Natural killer cell treated with Interleukin-12 subunit alpha and Interleukin-12 subunit beta and Interleukin-15 and Interleukin-18, amount 100 ng/mL, for 72 hours (primary cell): ENCODE data around the gene NOS1AP. TPM values are rescaled to one million over a fixed set of nuclear protein-coding genes. Genes with fewer than 3 reads are reported as not detected.

Source experiments
- ATAC-seq, 2 donors: fragments of 150-1000 bp; cut with Tn5 transposase in 1 of 2; sonication (Bioruptor Pico), chemical (Tn5 transposase) in 1 of 2; 2 replicates each; pipeline ENCODE4 v1.10.0; 2021
- DNase-seq: peaks from one replicate; pipeline ENCODE4 v3.0.0; 2022; ENCODE audit warnings: low spot score
- H3K27ac Mint-ChIP-seq, 2 donors: 1 replicate in 1 of 2; 2 replicates in 1 of 2; pipeline ENCODE4 v1.8.0; 2022; ENCODE audit warnings: mixed read lengths in 2 of 2, mild to moderate bottlenecking in 1 of 2, moderate library complexity in 1 of 2
- H3K27me3 Mint-ChIP-seq, 2 donors: 1 replicate in 1 of 2; 2 replicates in 1 of 2; pipeline ENCODE4 v1.8.0; 2022; ENCODE audit warnings: mixed read lengths in 2 of 2
- H3K36me3 Mint-ChIP-seq: one replicate; pipeline ENCODE4 v1.8.0; 2022; ENCODE audit warnings: mixed read lengths
- H3K4me1 Mint-ChIP-seq, 2 donors: 1 replicate in 1 of 2; 2 replicates in 1 of 2; pipeline ENCODE4 v1.8.0; 2022; ENCODE audit warnings: low read depth in 2 of 2, mixed read lengths in 2 of 2, mild to moderate bottlenecking in 1 of 2
- H3K4me3 Mint-ChIP-seq: one replicate; pipeline ENCODE4 v1.8.0; 2022; ENCODE audit warnings: mixed read lengths
- H3K9me3 Mint-ChIP-seq: 2 replicates; pipeline ENCODE4 v1.8.0; 2022; ENCODE audit warnings: mixed read lengths
- total RNA-seq, 2 donors: library from RNA; stranded (reverse); gene quantifications; one replicate each; pipeline ENCODE4 v1.2.3, GENCODE V29; 2022

The NOS1AP gene
- total RNA-seq, 2 donors from 2014 or later = 0.12 TPM; not detected in 1

DNA sequence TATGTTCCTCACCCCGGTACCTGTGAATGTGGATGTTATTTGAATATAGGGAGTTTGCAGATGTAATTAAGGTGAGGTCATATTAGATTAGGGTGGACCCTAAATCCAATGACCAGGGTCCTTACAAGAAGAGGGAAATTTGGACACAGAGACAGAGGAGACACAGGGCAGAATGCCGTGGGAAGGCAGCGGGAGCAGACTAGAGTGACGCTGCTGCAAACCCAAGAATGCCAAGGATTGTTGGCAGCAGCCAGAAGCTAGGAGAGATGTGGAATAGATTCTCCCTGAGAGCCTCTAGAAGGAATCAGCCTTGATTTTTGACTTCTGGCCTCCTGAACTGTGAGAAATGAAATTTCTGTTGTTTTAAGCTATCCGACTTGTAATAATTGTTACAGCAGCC lies 253.5 kb downstream of the NOS1AP start:
- H3K4me1 Mint-ChIP-seq = peaks cover 0 to 5% of the 10 kb centered on the region in 2 donors
- ATAC-seq = no peak
- no peak for DNase-seq
- no peaks in the 10 kb centered on the region for H3K36me3 Mint-ChIP-seq
- H3K27me3 Mint-ChIP-seq = peaks cover 25 to 44% of the 10 kb centered on the region in 2 donors
- H3K27ac Mint-ChIP-seq = no peak overlapping the region
- H3K4me3 Mint-ChIP-seq = no peak overlapping the region
- H3K9me3 Mint-ChIP-seq = no peaks in the 10 kb centered on the region

DNA sequence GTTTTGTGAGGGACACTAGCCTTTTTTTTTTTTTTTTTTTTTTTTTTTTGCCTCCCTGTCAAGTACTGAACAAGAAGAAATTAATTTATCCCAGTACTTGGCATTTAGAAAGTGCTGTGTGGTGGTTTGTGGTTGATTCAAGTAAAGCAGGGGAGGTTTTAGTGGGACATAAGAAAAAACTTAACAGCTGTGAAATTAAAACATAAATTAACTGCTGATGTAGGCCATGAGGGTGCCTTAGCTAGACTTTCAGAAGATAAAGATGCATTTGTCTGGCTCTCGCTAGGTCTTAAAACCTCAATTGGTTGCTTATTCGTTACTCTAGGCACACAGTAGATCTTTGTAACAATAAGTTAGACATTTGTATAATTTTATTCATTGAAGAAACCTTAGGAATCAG lies 254.9 kb downstream of the NOS1AP start:
- no peaks in the 10 kb centered on the region for H3K9me3 Mint-ChIP-seq
- no peaks in the 10 kb centered on the region for H3K36me3 Mint-ChIP-seq
- no peak overlapping the region for H3K4me3 Mint-ChIP-seq
- ATAC-seq (no peak), DNase-seq (no peak)
- peaks cover 0 to 3% of the 10 kb centered on the region in 2 donors for H3K4me1 Mint-ChIP-seq
- H3K27ac Mint-ChIP-seq = no peak overlapping the region
- peaks cover 12 to 32% of the 10 kb centered on the region in 2 donors for H3K27me3 Mint-ChIP-seq

DNA sequence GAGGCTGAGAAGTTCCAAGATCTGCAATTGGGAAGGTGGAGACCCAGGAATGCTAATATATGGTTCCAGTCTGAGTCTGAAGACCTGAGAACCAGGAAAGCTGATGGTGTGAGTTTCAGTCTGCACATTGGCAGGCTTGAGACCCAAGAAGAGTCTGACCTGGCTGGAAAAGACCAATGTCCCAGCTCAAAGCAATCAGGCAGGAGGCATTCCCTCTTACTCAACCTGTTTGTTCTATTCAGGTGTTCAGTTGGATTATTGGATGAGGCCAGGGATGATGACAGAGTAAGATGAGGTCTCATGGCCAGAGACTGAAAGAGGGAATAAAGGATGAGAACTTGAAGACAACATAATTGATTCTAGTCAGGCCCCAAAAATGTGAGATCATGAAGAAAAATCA lies 257.1 kb downstream of the NOS1AP start:
- ATAC-seq (no peak), DNase-seq (no peak)
- Mint-ChIP-seq H3K4me3 (no peak overlapping the region), H3K27me3 (peaks cover 3 to 27% of the 10 kb centered on the region in 2 donors), H3K36me3 (no peaks in the 10 kb centered on the region), H3K4me1 (no peaks in the 10 kb centered on the region), H3K9me3 (no peaks in the 10 kb centered on the region), H3K27ac (peak overlapping the region in 1 of 2 donors; percentile 3)

DNA sequence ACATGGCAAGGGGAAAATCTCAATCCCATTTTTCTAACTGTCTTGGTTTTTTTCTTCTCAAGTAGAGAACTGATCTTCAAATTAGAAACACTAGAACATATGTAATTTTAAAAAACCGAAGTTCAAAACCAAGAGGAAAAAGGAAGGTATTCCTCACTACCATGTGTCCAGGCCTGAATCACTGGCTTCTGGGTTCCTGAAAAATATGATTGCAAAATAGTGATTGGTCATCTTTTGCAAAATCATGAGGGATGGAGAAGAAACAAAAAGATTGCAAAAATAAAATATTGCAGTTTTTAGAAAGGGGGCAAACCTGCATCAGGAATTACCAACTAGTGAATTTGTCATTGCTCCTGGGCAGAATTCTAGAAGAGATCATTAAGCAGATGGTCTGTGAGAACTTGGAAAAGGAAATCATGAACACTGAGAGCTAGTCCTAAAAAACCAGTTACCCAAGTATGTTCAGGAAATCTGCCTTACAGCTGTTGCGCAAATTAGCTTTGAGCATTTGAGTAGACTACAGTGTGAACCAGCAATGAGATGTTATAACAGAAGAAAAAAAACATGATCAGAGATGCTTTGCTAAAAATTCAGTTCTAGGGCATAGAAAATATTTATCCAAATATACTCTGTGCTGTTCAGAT lies 257.8 kb downstream of the NOS1AP start:
- Mint-ChIP-seq H3K4me1 (no peaks in the 10 kb centered on the region), H3K4me3 (no peak overlapping the region), H3K9me3 (no peaks in the 10 kb centered on the region), H3K27me3 (peaks cover 3 to 27% of the 10 kb centered on the region in 2 donors), H3K36me3 (no peaks in the 10 kb centered on the region), H3K27ac (peak overlapping the region in 1 of 2 donors; percentile 3)
- ATAC-seq (no peak), DNase-seq (no peak)

DNA sequence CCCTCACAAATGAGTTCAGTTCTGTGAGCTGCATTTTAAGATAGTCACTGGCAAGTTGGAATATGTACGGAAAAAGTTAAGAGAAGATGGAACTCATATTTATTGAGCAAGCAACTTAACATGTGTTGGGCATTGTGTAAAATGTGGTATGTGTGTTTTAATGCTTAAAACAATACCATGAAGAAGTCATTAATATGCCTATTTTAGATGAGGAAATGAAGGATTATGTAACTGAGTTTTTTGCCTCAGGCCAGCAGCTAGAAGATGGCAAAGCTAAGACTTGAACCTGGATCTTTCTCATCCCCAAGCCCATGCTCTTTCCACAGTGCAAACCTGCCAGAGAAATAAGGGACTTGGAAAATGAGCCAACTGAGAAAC lies 258.3 kb downstream of the NOS1AP start:
- Mint-ChIP-seq H3K4me3 (no peak overlapping the region), H3K36me3 (no peaks in the 10 kb centered on the region), H3K4me1 (no peaks in the 10 kb centered on the region), H3K27ac (no peak overlapping the region), H3K9me3 (no peaks in the 10 kb centered on the region), H3K27me3 (peaks cover 3 to 22% of the 10 kb centered on the region in 2 donors)
- ATAC-seq = no peak
- DNase-seq = no peak

DNA sequence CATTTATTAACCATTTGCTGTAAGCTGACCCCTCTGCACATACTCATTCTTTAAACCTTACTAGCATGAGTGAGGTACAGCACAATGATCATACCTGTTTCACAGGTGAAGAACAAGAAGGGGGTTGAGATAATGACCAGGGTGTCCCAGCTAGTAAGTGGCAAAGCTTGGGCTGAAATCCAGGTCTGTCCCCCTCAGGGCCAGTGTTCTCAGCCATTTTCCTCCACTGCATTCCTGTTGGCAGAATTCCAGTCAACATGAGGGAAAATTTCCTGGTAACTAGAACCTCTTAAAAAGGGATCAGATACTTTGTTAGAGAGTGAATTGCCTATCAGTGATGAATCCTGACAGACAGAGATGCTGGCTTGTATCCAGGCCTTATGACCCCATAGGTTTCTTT lies 259.0 kb downstream of the NOS1AP start:
- peaks cover 3 to 20% of the 10 kb centered on the region in 2 donors for H3K27me3 Mint-ChIP-seq
- no peaks in the 10 kb centered on the region for H3K36me3 Mint-ChIP-seq
- no peak overlapping the region for H3K4me3 Mint-ChIP-seq
- DNase-seq (no peak), ATAC-seq (no peak)
- H3K4me1 Mint-ChIP-seq = no peaks in the 10 kb centered on the region
- H3K27ac Mint-ChIP-seq = no peak overlapping the region
- H3K9me3 Mint-ChIP-seq = no peaks in the 10 kb centered on the region

DNA sequence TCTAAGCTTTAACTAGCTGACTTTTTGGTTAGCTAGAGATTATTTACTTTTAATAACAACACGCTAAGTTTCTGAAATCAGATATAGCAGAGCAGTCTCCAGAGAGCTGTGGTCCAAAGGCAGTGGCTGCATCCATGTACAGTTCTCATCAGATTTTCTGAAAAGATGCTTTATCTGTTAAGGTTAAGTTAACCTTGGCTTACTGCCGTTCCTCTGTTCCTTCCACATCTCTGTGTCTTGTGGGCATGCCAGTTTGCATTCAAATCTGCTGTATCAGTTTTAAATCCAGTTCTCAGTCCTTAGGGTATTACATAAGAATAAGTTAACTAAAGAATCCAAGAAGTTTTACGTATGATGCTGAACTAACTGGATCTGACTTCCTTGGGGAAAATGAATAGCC lies 260.3 kb downstream of the NOS1AP start:
- Mint-ChIP-seq H3K36me3 (no peaks in the 10 kb centered on the region), H3K27me3 (peaks cover 5 to 27% of the 10 kb centered on the region in 2 donors), H3K27ac (no peak overlapping the region), H3K4me3 (no peak overlapping the region), H3K4me1 (no peaks in the 10 kb centered on the region), H3K9me3 (no peaks in the 10 kb centered on the region)
- no peak for ATAC-seq
- DNase-seq = no peak

DNA sequence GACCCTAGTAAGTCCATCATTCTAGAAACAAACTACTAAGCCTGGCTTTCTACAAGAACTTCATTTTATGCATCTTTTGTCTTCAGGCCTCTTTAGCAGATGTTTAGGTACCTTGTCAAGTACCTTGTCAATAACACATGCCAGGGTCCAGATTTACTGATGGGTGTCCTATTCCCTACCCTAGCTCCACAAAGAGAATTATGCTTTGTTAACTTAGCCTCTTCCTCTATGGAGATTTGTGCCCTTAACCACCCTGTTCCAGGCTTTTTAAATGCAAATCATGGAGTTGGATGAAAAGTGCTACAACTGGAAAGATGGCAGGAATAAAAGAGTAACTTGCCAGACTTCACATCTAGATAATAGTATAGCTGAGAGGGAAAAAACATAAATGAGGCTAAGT lies 264.5 kb downstream of the NOS1AP start:
- ATAC-seq = no peak
- peaks cover 5 to 7% of the 10 kb centered on the region in 2 donors for H3K27me3 Mint-ChIP-seq
- no peak overlapping the region for H3K4me3 Mint-ChIP-seq
- H3K9me3 Mint-ChIP-seq = no peaks in the 10 kb centered on the region
- no peaks in the 10 kb centered on the region for H3K4me1 Mint-ChIP-seq
- no peak overlapping the region for H3K27ac Mint-ChIP-seq
- no peak for DNase-seq
- H3K36me3 Mint-ChIP-seq = no peaks in the 10 kb centered on the region

GRCh38 chr1:162335126-162335525 lies 265.6 kb downstream of the NOS1AP start:
- no peak for ATAC-seq
- H3K4me3 Mint-ChIP-seq = no peak overlapping the region
- H3K9me3 Mint-ChIP-seq = no peaks in the 10 kb centered on the region
- H3K4me1 Mint-ChIP-seq = no peaks in the 10 kb centered on the region
- no peak overlapping the region for H3K27ac Mint-ChIP-seq
- peaks cover 7% of the 10 kb centered on the region in 2 donors for H3K27me3 Mint-ChIP-seq
- no peak for DNase-seq
- no peaks in the 10 kb centered on the region for H3K36me3 Mint-ChIP-seq

- H3K27me3 Mint-ChIP-seq = peaks cover 7 to 9% of the 10 kb centered on the region in 2 donors
- ATAC-seq = no peak
- no peaks in the 10 kb centered on the region for H3K9me3 Mint-ChIP-seq
- H3K4me3 Mint-ChIP-seq = no peak overlapping the region
- no peaks in the 10 kb centered on the region for H3K36me3 Mint-ChIP-seq
- DNase-seq = no peak
- H3K27ac Mint-ChIP-seq = no peak overlapping the region
- no peaks in the 10 kb centered on the region for H3K4me1 Mint-ChIP-seq
Measured at GRCh38 chr1:162336621-162337285, 267.3 kb downstream of the NOS1AP start.

DNA sequence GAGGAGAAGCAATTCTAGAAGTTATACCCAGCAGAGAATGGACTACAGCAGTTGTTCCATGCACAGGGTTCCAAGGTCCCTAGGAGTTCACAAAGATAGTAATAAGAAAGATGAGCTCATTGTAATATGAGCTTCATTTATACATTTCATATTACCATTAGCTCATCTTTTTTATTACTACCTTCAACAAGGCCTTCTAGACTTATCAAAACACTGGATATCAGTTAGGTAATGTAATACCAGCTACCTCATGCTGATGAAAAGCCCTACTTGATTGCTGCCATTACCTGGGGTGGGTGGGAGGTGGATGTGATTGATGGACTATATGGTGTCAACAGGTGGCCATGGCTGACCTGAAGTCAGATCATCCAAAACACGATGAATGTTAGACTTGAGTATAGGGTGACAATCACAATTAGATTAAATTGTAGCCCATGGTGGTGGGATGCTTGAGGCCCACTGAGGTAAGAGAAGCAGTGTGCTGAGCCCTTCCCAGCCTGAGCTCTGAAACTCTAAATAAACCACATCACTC lies 273.0 kb downstream of the NOS1AP start:
- no peaks in the 10 kb centered on the region for H3K9me3 Mint-ChIP-seq
- no peaks in the 10 kb centered on the region for H3K36me3 Mint-ChIP-seq
- DNase-seq (no peak), ATAC-seq (no peak)
- no peak overlapping the region for H3K27ac Mint-ChIP-seq
- no peak overlapping the region for H3K4me3 Mint-ChIP-seq
- peaks cover 6 to 9% of the 10 kb centered on the region in 2 donors for H3K27me3 Mint-ChIP-seq
- H3K4me1 Mint-ChIP-seq = no peaks in the 10 kb centered on the region

DNA sequence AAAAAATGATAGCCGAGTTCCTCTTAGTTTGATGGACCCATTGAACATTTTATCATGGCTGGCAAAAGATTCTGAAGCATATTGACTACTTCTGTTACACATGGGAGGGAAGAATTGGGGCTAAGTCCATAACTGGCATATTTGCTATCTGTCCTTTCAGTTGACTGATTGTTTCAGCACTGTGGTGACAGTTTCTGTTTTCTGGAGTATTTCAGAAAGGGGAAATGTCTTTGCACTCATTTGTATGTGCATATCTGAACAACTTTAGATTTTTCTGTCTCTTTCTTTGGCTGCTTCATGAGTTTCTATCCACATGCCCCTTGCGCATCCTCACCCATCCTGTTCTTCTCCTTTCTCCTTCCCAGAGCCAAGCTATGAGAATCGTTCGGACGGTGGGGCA lies 274.0 kb downstream of the NOS1AP start:
- Mint-ChIP-seq H3K4me3 (no peak overlapping the region), H3K27me3 (peaks cover 6 to 9% of the 10 kb centered on the region in 2 donors), H3K9me3 (no peaks in the 10 kb centered on the region), H3K4me1 (no peaks in the 10 kb centered on the region), H3K36me3 (no peaks in the 10 kb centered on the region), H3K27ac (no peak overlapping the region)
- DNase-seq (no peak), ATAC-seq (no peak)

GRCh38 chr1:162347281-162347680 lies 277.8 kb downstream of the NOS1AP start:
- Mint-ChIP-seq H3K36me3 (no peaks in the 10 kb centered on the region), H3K4me3 (no peak overlapping the region), H3K4me1 (no peaks in the 10 kb centered on the region), H3K27me3 (peaks cover 6 to 23% of the 10 kb centered on the region in 2 donors), H3K9me3 (no peaks in the 10 kb centered on the region), H3K27ac (no peak overlapping the region)
- DNase-seq (no peak), ATAC-seq (no peak)

DNA sequence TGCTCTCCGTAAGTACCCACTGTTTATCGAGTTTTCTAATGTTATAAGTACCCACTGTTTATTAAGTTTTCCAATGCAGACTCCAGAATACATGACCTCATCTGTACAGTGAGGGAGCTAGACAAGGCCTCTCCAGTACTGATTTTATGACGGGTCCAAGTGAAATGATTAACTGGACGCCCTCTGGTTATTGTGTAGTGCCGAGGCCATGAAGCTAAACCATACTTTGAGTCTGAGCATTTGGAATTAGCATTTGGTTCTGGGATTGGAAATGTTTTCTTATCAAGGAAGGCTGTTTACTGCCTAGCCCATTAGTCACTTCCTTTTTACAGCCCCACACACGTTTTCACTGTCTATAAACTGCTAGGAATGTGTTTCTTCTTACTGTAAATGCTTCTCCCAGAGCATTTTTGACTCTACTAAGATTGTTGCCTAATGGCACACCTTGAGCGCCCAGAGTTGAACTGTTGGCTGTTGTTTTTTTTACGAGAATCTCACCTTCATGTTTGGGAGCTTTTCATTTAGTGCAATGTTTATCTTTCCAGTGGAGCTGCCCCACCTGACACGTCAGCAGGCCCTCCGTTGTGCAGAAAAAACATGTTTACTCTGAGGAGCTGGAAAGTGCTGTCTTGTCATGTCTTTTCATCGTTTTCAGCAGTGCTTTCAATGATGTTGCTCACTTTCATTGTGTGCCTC lies 280.3 kb downstream of the NOS1AP start:
- no peak overlapping the region for H3K27ac Mint-ChIP-seq
- no peaks in the 10 kb centered on the region for H3K36me3 Mint-ChIP-seq
- no peak for ATAC-seq
- H3K4me3 Mint-ChIP-seq = no peak overlapping the region
- DNase-seq = no peak
- H3K9me3 Mint-ChIP-seq = no peaks in the 10 kb centered on the region
- peaks cover 6 to 25% of the 10 kb centered on the region in 2 donors for H3K27me3 Mint-ChIP-seq
- H3K4me1 Mint-ChIP-seq = no peaks in the 10 kb centered on the region
